K562 (cell line): ENCODE results near the gene MOB1A. TPM values are rescaled to one million over a fixed set of nuclear protein-coding genes. Genes with fewer than 3 reads are reported as not detected.
A peak's percentile ranks its signal among the peaks of the same experiment; 100 is the strongest.

Source experiments
- ATAC-seq: fragments of 200-7000 bp; cut with Tn5 transposase; 3 replicates; pipeline ENCODE4 v1.9.1; 2020; ENCODE audit warnings: moderate library complexity
- BruUV-seq: library from RNA; stranded (reverse); fragments of 400-500 nt; replicated peaks from 2 replicates; lab custom pipeline; 2021; lab: Mats Ljungman, UMichigan
- CTCF ChIA-PET: fragments of 300-600 bp; formaldehyde crosslinking; extraction: SDS; loops from one replicate; lab custom pipeline; 2021; ENCODE audit warnings: low intra/inter-chr PET ratio; lab: Yijun Ruan, JAX
- POLR2A ChIA-PET: fragments of 300-600, 350-650 bp; sonication (Branson Sonifier 250); formaldehyde crosslinking; extraction: SDS; loops from one replicate; lab custom pipeline; 2021; ENCODE audit warnings: antibody characterized with exemption, inconsistent platforms; lab: Yijun Ruan, JAX
- DNase-seq, 4 experiments: peaks; one replicate each; pipeline versions ENCODE4 v3.0.0 to v3.0.0-alpha.2; 2011 to 2018; ENCODE audit warnings: low spot score in 3 of 4, mixed read lengths in 3 of 4; ENCODE audit errors: extremely low read depth in 1 of 4
- FAIRE-seq: peaks from 2 replicates; lab custom pipeline; 2011; peaks lifted over from hg19 to GRCh38; lab: Jason Lieb, UNC
- H2AFZ ChIP-seq: 2 replicates; pipeline ENCODE4 v1.6.0; 2011; ENCODE audit warnings: low read depth, low read length, control low read depth, inconsistent platforms
- H3K27ac ChIP-seq: fragments of 200-600 bp; 3 replicates; pipeline ENCODE4 v1.8.0; 2011; ENCODE audit warnings: low read depth, mild to moderate bottlenecking, control low read depth, inconsistent platforms, low read length, moderate library complexity, mixed read lengths; ENCODE audit errors: extremely low read depth
- H3K27me3 ChIP-seq, 2 experiments: fragments of 300-600 bp in 1 of 2; 2 replicates in 1 of 2; 3 replicates in 1 of 2; pipeline versions ENCODE4 v1.6.0 to v1.8.0; 2011; ENCODE audit warnings: inconsistent platforms in 2 of 2, low read length in 2 of 2, mild to moderate bottlenecking in 1 of 2, mixed read lengths in 1 of 2, moderate library complexity in 1 of 2; ENCODE audit not compliant: control insufficient read depth in 2 of 2, insufficient read depth in 2 of 2
- H3K36me3 ChIP-seq: fragments of 300-600 bp; 3 replicates; pipeline ENCODE4 v1.8.0; 2011; ENCODE audit warnings: mild to moderate bottlenecking, low read length, inconsistent platforms; ENCODE audit not compliant: control insufficient read depth, insufficient read depth
- H3K4me1 ChIP-seq, 2 experiments: fragments of 200-600 bp in 1 of 2; replicated peaks in 1 of 2; 2 replicates in 1 of 2; 3 replicates in 1 of 2; pipeline versions ENCODE4 v1.5.1 to v1.8.0; 2011; ENCODE audit warnings: inconsistent platforms in 2 of 2, low read length in 2 of 2, mild to moderate bottlenecking in 1 of 2, mixed read lengths in 1 of 2, moderate library complexity in 1 of 2; ENCODE audit not compliant: control insufficient read depth in 2 of 2, insufficient read depth in 2 of 2
- H3K4me2 ChIP-seq: 2 replicates; pipeline ENCODE4 v1.6.1; 2011; ENCODE audit warnings: low read length, control low read depth, inconsistent platforms, mixed read lengths; ENCODE audit not compliant: insufficient read depth
- H3K4me3 ChIP-seq: fragments of 200-600 bp; sonication (generic), shearing (Covaris generic); 2 replicates; pipeline ENCODE4 v1.5.1; 2016; ENCODE audit warnings: control low read depth, inconsistent platforms
- H3K79me2 ChIP-seq: fragments of 200-600 bp; 3 replicates; pipeline ENCODE4 v1.8.0; 2011; ENCODE audit warnings: low read length, inconsistent platforms; ENCODE audit not compliant: control insufficient read depth, insufficient read depth
- H3K9ac ChIP-seq, 2 experiments: 2 replicates each; pipeline versions ENCODE4 v1.6.0 to v1.6.1; 2011; ENCODE audit warnings: low read depth in 2 of 2, low read length in 2 of 2, control low read depth in 1 of 2, inconsistent platforms in 1 of 2, mild to moderate bottlenecking in 1 of 2, mixed read lengths in 1 of 2; ENCODE audit not compliant: insufficient read depth in 1 of 2
- H3K9me1 ChIP-seq: one replicate; pipeline ENCODE4 v1.6.0; 2011; ENCODE audit warnings: inconsistent platforms, mild to moderate bottlenecking, low read length, moderate library complexity; ENCODE audit not compliant: control insufficient read depth, insufficient read depth
- H3K9me3 ChIP-seq: replicated peaks from 2 replicates; pipeline ENCODE4 v1.5.1; 2011; ENCODE audit warnings: low read depth, low read length, inconsistent platforms; ENCODE audit not compliant: control insufficient read depth, insufficient read depth
- H4K20me1 ChIP-seq: replicated peaks from 2 replicates; pipeline ENCODE4 v1.6.1; 2011; ENCODE audit warnings: low read length, inconsistent platforms, mixed read lengths; ENCODE audit not compliant: control insufficient read depth, insufficient read depth
- ID3 ChIP-seq, 2 experiments: fragments of 250-450 bp in 1 of 2; fragments of 450-650 bp in 1 of 2; sonication (Bioruptor Pico) in 1 of 2; IDR thresholded peaks; 2 replicates each; pipeline versions ENCODE4 v1.6.1 to v1.8.0; 2016 to 2021; ENCODE audit warnings: mild to moderate bottlenecking in 2 of 2, moderate library complexity in 2 of 2, missing compliant biosample characterization in 1 of 2, missing genetic modification characterization in 1 of 2
- MBD1 ChIP-seq: fragments of 250-450 bp; sonication (Bioruptor Pico); IDR thresholded peaks from 2 replicates; pipeline ENCODE4 v1.8.0; 2022; ENCODE audit warnings: inconsistent platforms
- NONO ChIP-seq, 2 experiments: fragments of 200-400 bp in 1 of 2; fragments of 450-650 bp in 1 of 2; formaldehyde crosslinking in 1 of 2; IDR thresholded peaks; 2 replicates each; pipeline ENCODE4 v1.6.1; 2017; ENCODE audit warnings: low read depth in 2 of 2, mild to moderate bottlenecking in 2 of 2, moderate library complexity in 2 of 2, low read length in 1 of 2
- PKNOX1 ChIP-seq: fragments of 450-650 bp; IDR thresholded peaks from 2 replicates; pipeline ENCODE4 v1.6.1; 2016
- POLR2A ChIP-seq: fragments of 450-650 bp; conservative IDR thresholded peaks from 2 replicates; pipeline ENCODE4 v1.6.1; 2016
- POU5F1 ChIP-seq: fragments of 150-350 bp; IDR thresholded peaks from 2 replicates; pipeline ENCODE4 v1.6.1; 2014; ENCODE audit warnings: borderline replicate concordance, low read length, low read depth, mild to moderate bottlenecking; ENCODE audit not compliant: partially characterized antibody
- RB1 ChIP-seq: fragments of 450-650 bp; IDR thresholded peaks from 2 replicates; pipeline ENCODE4 v1.6.1; 2017; ENCODE audit warnings: low read depth, mild to moderate bottlenecking
- SIRT6 ChIP-seq: IDR thresholded peaks from one replicate; pipeline ENCODE4 v1.6.1; 2012; ENCODE audit warnings: low read depth, mild to moderate bottlenecking, control low read depth, inconsistent platforms, low read length, moderate library complexity
- SNAPC5 ChIP-seq: fragments of 250-450 bp; sonication (Bioruptor Pico); IDR thresholded peaks from 2 replicates; pipeline ENCODE4 v1.8.0; 2021; ENCODE audit warnings: moderate library complexity, mild to moderate bottlenecking, inconsistent platforms
- SNIP1 ChIP-seq: fragments of 450-650 bp; IDR thresholded peaks from 2 replicates; pipeline ENCODE4 v1.7.1; 2017; ENCODE audit warnings: low read depth, mild to moderate bottlenecking
- STAT5A ChIP-seq: IDR thresholded peaks from 2 replicates; pipeline ENCODE4 v1.6.1; 2012; ENCODE audit warnings: low read length, inconsistent platforms, borderline replicate concordance
- YY1 ChIP-seq, 3 experiments: IDR thresholded peaks; 2 replicates each; pipeline ENCODE4 v1.6.1; 2011; ENCODE audit warnings: low read length in 2 of 3, mild to moderate bottlenecking in 2 of 3, moderate library complexity in 2 of 3, borderline replicate concordance in 1 of 3, control low read depth in 1 of 3, low read depth in 1 of 3; ENCODE audit not compliant: insufficient read depth in 3 of 3, insufficient replicate concordance in 2 of 3, control insufficient read depth in 1 of 3, insufficient read length in 1 of 3; ENCODE audit errors: extremely low read depth in 1 of 3
- ZBTB11 ChIP-seq, 3 experiments: fragments of 200-800 bp in 1 of 3; fragments of 250-450 bp in 1 of 3; fragments of 450-650 bp in 1 of 3; sonication (Bioruptor Pico) in 1 of 3; sonication (Bioruptor generic) in 1 of 3; formaldehyde crosslinking in 1 of 3; IDR thresholded peaks; 2 replicates each; pipeline versions ENCODE4 v1.6.1 to v1.8.0; 2016 to 2022; ENCODE audit warnings: mild to moderate bottlenecking in 2 of 3, missing genetic modification characterization in 2 of 3, missing compliant biosample characterization in 1 of 3, moderate library complexity in 1 of 3
- WGBS: fragments of 100-300 bp; shearing (Covaris generic); methylation state at CpG from one replicate; pipeline ENCODE4 v1.1.6; 2016; ENCODE audit warnings: low coverage, mixed read lengths; ENCODE audit not compliant: insufficient coverage; ENCODE audit errors: missing lambda C conversion rate; 5-methylcytosine and 5-hydroxymethylcytosine counted together
- in situ Hi-C: fragments of 300-500 bp; cut with MboI; formaldehyde crosslinking; loops from 4 replicates; pipeline ENCODE4 v1.15.0; 2018; ENCODE audit warnings: inconsistent platforms, mixed read lengths
- intact Hi-C: fragments of 100-400 bp; cut with micrococcal nuclease; formaldehyde crosslinking; loops from 2 replicates; pipeline ENCODE4 v1.14.2; 2022
- polyA plus RNA-seq, 8 experiments: library from polyadenylated mRNA; depleted of rRNA in 4 of 8; stranded (reverse) in 5 of 8; unstranded in 3 of 8; fragments of >200 nt; fragmentation: Nextera tagmentation in 2 of 8; fragmentation: Illumina TruSeq in 1 of 8; extraction: Ambion mirVana in 2 of 8; extraction: Trizol in 1 of 8; gene quantifications; 2 replicates each; pipeline versions ENCODE4 v1.2.1 to v1.2.3, GENCODE V29; 2011 to 2014; ENCODE audit warnings: inconsistent platforms in 1 of 8, missing spikeins in 1 of 8
- total RNA-seq, 7 experiments: library from RNA; depleted of rRNA in 6 of 7; stranded (reverse); fragments of >200 nt in 6 of 7; fragmentation: Illumina TruSeq in 2 of 7; extraction: Trizol in 2 of 7; gene quantifications; 2 replicates each; pipeline versions ENCODE4 v1.2.1 to v1.2.3, GENCODE V29; 2011 to 2021; ENCODE audit warnings: low replicate concordance in 1 of 7

MOB1A gene
- total and polyA plus RNA-seq, 9 of the 15 experiments (the other 6 are each of a cell fraction or from before 2014, with no cell fraction given): 24.8 to 100 (median 60.2) TPM

GRCh38 chr2:74131901-74132300 lies 46.8 kb downstream of the MOB1A start:
- peaks cover 33% of the 10 kb centered on the region; the same call in 2 of the 3 replicates for H3K36me3 ChIP-seq
- H3K9me3 ChIP-seq: no peaks in the 10 kb centered on the region
- CTCF ChIA-PET: no interaction called here
- H3K79me2 ChIP-seq: no peaks in the 10 kb centered on the region
- no TSS peak for BruUV-seq
- H2AFZ ChIP-seq: peak overlapping the region; percentile 89
- peak; percentile 95 for FAIRE-seq
- intact Hi-C loops (no loop called here), in situ Hi-C loops (no loop called here)
- no peaks in the 10 kb centered on the region for H3K9me1 ChIP-seq
- H4K20me1 ChIP-seq: no peaks in the 10 kb centered on the region
- peak; percentile 69 to 88 (median 80) for DNase-seq
- peak overlapping the region; percentile 64 for H3K4me2 ChIP-seq
- 0% methylated on average over 2 of the region's 5 CpGs for WGBS
- ATAC-seq: peak; percentile 95
- peak overlapping the region; percentile 53 to 73; a peak in 3 of 4 replicates for H3K9ac ChIP-seq
- H3K4me3 ChIP-seq: peak overlapping the region; percentile 7; the same call in 1 of the 2 replicates
- H3K4me1 ChIP-seq: peaks cover 16 to 26% of the 10 kb centered on the region in 2 experiments; a peak in 4 of 5 replicates
- POLR2A ChIA-PET: interaction anchor here (0.7 to 1.4 kb wide), 6 partner anchors 11 to 267 kb away, joined by 3 to 6 read pairs (median 4); partner anchors contain the start of gene BOLA3
- H3K27ac ChIP-seq: peak overlapping the region; percentile 68
- no peaks in the 10 kb centered on the region for H3K27me3 ChIP-seq
- no peak for TF ChIP-seq NONO (IDR thresholded peaks at IDR 0.05; ENCODE audit: low read depth in 2 of 2, low read length in 1 of 2)
- TF ChIP-seq SNAPC5 (CRISPR knock-in tag): no peak
- peak; percentile 49; the same call in 1 of the 2 replicates for TF ChIP-seq POLR2A
- TF ChIP-seq RB1: no peak
- TF ChIP-seq ID3 (CRISPR knock-in tag; IDR thresholded peaks at IDR 0.05): no peak
- TF ChIP-seq ID3 (tag; IDR thresholded peaks at IDR 0.05): no peak
- TF ChIP-seq SIRT6: no peak
- peak in 1 of 3 experiments; percentile 76; a peak in 2 of 6 replicates for TF ChIP-seq ZBTB11 (CRISPR knock-in tag; IDR thresholded peaks at IDR 0.05)
- TF ChIP-seq PKNOX1: 0 out of 2 replicates have a peak, but pooled peaks have one; percentile 11
- no peak for TF ChIP-seq YY1 (IDR thresholded peaks at IDR 0.05; ENCODE audit: borderline replicate concordance in 1 of 3, control insufficient read depth in 1 of 3, extremely low read depth in 1 of 3, insufficient read depth in 3 of 3, insufficient read length in 1 of 3, insufficient replicate concordance in 2 of 3, low read depth in 1 of 3, low read length in 2 of 3)
- TF ChIP-seq STAT5A: peak; percentile 52; the same call in 1 of the 2 replicates
- TF ChIP-seq MBD1 (CRISPR knock-in tag): no peak
- no peak for TF ChIP-seq POU5F1
- no peak for TF ChIP-seq SNIP1
